Glomerular visceral epithelial cell (primary cell): Measurements from ENCODE around the gene GTF3C4.
"Not testable (repeated sequence)": the region's sequence is repeated elsewhere in the genome, so short reads cannot be mapped to it uniquely, and the experiment has no call there.

Experiments
- DNase-seq: peaks from one replicate; pipeline ENCODE4 v3.0.0-alpha.2; 2016; ENCODE audit errors: extremely low spot score

The GTF3C4 gene

DNA sequence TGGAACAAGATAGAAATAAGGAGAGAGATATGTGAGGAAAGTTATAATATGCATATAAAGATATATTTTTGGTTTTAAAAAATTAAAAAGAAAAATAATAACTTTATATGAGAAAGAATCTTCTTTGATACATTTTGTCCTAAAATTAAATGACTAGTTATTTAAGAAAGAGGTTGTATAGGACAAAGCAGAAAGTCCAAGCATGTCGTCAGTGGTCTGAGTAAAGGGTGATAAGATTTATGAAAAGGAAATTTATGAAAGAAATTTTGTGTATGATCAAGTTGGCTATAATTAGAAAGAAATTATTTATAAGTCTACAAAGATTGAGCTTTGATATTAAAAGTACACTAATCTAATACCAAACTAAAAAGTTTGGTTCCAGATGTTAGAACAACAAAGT lies 32.0 kb downstream of the GTF3C4 start:
- no peak for DNase-seq

DNA sequence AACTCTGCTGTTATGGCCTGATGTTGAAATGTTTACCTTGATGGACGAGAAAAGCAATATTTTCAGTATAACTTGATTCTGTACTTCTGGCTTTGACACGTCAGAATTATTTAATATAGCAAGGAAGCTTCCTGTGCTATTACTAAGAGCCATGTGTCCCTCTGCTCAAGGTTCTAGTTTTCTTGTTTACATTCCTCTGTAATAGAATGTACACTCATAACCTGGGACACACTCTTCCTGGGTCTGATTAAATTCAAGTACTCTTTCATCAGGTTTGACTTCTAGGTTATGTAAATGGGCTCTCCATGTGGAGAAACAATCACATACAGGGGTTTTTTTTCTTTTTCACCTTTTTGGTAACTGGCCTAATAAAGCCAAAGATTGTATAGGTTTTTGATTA lies 33.1 kb downstream of the GTF3C4 start:
- DNase-seq = no peak

DNA sequence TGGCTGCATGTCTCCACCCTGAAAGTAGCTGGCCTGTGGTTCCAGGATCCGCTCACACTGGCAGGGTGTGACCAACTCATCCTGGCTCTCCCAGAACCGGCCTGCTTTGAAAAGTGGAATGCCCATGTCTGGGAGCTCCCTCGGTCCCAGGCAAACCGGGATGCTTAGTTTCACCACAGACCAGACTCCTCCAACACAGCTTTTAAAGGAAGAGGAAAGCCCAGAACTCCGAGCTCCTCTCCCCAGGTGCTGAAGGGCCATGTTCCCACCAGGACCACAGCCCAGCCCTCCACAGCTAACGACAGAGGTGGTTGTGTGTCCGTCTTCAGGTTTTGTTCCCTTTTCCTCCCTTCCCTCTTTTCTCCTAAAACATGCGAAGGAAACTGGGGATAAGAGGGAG lies 38.0 kb downstream of the GTF3C4 start:
- no peak for DNase-seq

DNA sequence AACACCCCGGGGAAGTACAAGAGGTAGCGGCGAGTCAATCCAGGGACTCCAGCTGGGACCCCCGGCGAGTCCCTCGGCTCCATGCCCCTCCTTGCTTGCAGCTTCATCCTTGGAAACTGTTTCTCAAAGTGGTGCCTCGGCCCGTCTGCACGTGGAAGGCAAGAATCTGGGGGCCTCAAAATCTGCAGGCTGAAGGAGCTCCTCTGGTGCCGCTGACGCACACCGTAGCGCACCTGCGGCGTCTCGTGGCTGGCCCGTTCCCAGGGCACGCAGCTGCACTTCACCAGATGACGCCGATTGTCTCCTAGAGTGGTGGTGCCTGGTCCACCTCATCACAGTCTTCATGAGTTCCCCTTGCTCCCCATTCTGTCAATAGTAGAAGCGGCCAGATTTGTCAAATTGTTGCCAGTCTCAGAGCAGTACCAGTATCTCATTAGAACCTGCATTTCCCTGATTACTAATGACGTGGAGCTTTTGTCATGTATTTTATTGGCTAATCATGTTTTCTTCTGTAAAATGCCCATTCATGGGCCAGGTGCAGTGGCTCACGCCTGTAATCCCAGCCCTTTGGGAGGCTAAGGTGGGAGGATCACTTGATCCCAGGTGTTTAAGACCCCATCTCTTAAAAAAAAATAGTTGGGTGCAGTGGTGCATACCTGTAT lies 38.6 kb downstream of the GTF3C4 start:
- DNase-seq = no peak

DNA sequence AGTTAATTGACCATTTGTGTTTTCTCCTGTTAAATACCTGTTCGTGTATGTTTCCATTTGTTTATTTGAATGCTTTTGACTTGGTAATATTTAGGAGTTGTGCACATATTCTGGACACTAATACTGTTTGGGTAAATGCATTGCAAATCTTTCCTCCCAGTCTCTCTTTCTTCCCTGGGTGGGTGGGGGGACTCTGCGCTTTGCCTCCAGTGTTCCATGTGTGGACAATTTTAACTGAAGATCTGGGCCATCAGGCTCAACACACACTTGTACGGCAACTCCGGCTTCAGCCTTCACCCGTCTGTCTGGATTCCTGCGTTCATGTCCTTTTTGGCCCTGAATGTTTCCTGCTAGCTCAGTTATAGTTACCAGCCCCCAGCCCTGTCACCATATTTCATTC lies 40.1 kb downstream of the GTF3C4 start:
- DNase-seq = no peak

DNA sequence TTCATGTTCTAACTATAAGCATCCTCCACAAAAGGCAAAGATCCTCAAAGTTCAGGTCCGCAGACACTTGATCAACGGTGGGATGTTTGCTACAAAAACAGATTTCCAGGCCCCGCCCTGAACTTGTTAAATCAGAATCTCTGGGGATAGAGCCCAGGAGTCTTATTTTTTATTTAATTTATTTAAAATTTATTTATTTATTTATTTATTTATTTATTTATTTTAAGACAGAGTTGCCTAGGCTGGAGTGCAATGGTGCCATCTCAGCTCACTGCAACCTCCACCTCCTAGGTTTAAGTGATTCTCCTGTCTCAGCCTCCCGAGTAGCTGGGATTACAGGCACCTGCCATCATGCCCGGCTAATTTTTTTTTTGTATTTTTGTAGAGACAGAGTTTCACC lies 40.9 kb downstream of the GTF3C4 start:
- DNase-seq = not testable (repeated sequence)

DNA sequence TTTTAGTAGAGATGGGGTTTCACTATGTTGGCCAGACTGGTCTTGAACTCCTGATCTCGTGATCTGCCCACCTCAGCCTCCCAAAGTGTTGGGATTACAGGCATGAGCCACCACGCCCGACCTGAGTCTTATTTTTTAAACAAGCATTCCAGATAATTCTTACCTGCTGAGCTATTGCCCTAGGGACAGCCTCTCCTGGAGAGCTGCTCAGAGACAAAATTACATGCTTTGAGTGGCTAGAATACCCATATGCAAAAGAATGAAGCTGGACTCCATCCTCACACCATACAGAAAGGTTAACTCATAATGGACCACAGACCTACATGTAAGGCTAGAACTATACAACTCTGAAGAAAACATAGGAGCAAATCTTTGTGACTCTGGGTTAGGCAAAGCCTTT lies 41.6 kb downstream of the GTF3C4 start:
- DNase-seq = no peak

DNA sequence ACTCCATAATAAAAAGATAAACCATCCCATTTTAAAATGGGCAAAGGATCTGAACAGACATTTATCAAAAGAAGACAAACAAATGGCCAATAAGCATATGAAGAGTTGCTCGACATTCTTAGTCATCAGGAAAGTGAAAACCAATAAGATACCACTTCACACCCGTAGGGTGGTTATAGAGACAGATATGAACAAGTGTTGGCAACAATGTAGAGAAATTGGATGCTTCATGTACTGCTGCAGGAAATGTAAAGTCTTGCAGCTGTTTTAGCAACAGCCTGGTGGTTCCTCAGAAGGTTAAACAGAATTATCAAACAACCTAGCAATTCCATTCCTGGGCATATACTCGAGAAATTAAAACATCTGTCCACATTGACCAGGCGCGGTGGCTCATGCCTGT lies 42.5 kb downstream of the GTF3C4 start:
- no peak for DNase-seq

DNA sequence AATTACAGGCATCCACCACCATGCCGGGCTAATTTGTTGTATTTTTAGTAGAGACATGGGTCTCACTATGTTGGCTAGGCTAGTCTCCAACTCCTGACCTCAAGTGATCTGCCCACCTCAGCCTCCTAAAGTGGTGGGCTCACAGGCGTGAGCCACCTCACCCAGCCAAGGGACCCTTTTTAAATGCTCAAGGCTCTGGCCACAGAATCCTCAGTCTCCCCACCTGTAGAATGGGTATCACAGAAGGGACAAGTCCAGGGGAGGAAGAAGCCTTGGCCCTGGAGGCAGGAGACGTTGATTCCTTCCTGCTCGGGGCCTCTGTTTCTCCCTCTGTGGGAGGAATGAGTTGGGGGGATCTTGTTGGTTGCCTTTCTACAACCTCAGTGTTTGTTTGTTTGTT lies 45.7 kb downstream of the GTF3C4 start:
- DNase-seq = no peak

DNA sequence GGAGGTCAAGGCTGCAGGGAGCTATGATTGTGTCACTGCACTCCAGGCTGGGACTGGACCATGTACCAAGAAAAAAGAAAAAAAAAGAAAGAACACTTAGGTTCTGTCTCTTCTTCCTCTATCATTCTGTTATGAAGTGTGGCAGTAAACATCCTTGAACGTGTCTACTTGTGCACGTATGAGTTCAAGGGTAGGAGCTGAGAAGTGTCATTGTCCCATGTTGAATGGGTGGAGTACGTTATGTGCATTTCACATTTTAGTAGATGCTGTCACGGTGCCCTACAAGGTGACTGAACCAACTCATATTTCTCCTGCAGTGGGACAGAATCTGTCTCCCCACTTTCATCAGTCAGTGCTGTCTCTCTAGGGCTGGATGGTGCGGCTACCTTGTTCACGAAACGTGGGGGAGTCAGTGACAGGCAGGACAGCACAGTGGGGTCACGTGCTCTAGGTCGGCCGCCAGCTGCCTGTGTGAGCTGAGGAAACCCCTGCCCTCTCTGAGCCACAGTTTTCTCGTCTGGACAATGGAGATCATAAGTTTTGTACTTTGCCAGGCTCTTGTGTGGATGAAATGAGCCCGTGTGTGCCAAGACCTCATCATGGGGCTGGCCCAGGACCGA lies 47.2 kb downstream of the GTF3C4 start:
- no peak for DNase-seq

DNA sequence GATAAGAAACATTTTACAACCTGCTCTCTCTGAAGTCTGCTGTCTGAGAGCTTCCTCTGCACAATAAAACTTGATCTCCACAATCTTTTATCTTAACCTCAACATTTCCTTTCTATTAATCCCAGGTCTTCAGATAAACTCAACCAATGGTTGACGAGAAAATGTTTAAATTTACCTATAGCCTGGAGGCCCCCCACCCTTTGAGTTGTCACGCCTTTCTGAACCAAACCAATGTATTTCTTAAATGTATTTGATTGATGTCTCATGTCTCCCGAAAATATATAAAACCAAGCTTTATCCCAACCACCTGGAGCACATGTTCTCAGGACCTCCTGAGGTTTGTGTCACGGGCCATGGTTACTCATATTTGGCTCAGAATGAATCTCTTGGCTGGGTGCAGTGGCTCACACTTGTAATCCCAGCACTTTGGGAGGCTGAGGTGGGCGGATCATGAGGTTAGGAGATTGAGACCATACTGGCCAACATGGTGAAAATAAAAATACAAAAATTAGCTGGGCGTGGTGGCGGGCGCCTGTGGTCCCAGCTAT lies 48.2 kb downstream of the GTF3C4 start:
- DNase-seq = not testable (repeated sequence)

DNA sequence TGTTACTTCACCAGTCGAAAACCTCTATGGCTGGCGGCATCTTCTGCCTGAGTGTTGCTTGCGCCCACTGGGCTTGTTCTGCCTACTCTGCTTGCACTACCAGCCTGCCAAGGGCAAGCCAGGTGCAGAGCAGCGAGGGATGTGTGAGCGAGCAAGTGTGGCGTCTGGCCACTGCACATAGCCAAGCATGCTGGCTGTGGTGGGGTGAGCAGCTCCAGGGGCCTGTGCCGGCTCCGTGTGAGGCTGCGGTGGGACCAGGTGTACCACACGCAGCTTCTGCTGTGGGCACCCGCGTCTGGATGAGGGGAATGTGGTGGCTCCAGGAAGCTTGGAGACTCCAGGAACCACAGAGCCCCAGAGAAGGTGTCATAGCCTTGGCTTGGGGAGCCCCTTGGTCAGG lies 51.4 kb downstream of the GTF3C4 start:
- no peak for DNase-seq

DNA sequence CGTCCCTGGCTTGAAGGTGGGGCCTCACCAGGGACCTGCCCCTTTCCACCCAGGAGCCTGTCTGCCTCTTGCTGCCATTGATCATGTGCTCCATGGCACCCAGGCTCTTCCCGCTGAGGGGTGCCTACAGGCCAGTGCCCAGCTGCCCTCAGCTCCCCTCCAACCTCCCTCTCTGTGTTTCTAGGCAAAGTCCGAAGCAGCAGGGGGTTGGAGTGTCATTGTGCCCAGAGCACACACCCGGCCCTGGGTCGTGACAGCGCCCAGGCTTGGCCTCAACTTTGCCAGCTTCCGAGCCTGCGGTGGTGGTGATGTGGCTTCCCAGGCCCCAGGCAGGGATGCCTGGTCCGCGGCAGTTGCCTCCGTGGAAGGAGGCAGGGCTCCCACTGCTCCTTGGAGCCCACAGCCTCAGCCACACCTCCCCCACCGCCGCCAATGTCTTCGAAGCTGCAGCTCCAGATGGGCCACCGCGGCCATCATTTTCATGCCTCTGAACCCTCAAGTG lies 52.4 kb downstream of the GTF3C4 start:
- no peak for DNase-seq

DNA sequence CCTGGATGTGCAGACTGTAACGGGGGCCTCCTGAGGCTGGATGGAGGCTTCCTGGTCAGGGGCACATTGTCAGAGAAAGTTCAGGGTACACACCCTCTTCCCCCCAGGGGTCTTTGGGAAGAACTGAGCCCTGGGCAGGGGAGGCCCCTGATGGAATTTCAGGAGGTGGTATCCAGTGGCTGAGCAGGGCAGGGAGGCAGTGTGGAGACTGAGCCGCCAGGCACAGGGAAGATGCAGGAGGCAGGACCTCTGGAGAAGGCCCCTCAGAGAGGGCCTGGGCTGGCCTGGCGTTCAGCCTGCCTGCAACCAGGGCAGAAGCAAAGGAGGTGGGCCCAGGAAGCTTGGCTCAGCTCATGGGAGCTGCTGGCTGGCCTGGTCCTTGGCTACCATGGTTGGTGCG lies 53.5 kb downstream of the GTF3C4 start:
- no peak for DNase-seq

DNA sequence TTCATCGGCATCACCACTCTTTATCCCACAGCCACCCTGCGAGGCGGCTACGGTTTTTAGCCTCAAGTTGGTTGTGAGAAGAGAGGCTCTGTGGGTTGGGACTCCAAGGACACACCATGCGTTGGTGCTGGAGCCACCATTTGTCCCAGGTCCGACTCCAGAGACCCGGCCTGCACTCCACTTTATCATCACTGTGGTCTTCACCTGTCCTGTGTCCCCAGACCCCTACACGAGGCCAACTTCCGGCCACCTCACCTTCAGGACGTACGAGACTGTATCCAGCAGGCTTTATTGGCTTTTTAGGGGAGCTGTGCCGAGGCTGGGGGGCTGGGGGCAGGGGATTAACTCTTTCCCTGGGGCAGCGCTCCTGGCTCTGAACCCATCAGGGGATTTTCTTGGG lies 55.0 kb downstream of the GTF3C4 start:
- DNase-seq = no peak

DNA sequence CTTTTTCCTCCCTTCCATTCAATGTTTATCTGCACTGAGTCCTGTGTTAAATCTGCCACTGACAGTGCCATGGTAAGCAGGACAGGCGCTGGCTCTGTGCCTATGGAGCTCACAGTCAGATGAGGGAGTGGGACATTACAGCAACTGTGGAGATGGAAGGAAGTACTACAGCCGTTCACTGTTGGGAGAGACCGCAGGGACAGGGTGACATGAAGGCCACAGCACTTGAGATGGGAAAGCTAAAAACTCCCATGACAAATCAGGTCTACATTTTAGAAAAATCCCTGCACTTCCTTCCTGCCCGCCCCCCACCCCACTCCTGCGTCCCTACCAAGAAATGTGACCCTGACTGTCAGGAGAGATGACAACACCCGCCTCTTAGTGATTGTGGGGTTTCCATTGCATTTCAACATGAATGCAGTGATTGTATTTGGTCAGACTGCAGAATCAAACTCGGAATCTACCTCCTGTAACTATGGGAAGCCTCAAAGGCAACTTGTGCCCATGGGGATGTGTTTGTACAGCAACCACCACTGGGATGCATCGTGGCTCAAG lies 56.4 kb downstream of the GTF3C4 start:
- no peak for DNase-seq

DNA sequence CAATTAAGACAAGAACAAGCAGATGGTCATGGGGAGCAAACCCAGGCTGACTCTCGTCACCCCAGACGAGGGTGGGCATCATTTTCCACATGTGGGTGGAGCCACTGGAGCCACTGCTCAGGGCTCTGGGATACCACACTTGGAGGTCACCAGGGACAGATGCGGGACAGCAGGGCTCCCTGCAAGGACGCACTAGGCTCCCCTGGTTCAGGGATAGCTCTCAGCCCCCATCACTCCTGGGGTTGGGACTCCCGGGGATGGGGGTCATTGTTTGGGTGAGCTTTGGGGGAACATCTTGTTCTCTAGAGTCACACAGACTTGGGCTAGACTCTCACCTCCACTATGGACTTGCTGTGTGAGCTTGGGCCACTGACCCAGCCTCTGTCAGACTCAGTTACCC lies 57.8 kb downstream of the GTF3C4 start:
- DNase-seq = no peak

DNA sequence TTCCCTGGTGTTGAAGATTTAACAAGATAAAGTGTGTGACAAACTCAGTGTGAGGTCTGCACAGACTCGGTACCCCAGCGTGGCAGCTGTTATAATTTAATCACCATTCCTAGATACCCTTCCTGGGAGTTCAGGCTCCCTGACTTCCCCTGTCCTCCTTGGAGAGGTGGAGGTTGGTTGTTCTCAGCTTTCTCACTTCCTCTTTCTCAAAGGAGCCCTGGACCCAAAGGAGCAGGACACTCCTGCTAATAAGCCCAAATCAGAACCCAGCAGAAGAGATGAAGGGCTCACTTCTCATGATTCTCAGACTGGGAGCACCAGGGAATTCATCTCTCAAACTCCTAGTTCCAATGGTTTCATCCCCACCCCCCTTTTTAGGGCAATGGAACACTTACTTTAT lies 58.2 kb downstream of the GTF3C4 start:
- no peak for DNase-seq

DNA sequence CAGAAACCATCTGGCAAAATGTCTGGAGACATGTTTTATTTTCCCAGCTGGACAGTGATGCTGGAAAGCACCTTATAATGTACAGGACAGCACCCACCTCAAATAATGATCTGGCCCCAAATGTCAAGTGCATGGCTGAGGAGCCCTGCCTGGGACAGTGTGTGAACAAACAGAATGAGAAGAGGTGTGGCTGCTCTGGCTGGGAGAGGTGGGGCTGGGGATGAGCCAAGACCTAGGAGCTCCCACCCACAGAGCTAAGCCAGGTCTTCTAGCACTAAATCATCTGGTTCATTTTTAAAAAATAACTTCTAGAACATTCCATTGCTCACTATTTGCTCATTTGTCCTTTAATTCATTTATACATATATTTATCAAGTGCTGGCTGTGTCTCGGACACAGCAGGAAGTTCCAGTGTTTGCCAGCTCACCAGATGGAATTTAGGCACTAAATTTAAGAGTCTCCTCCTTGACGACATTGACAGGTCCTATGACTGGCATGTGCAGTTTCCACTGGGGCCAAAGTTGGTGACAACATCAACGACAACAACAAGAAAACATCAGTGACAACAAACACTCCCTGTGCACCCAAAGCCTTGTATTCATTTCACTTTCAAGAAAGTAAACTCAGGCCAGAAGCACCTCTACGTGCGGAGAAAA lies 59.1 kb downstream of the GTF3C4 start:
- no peak for DNase-seq

DNA sequence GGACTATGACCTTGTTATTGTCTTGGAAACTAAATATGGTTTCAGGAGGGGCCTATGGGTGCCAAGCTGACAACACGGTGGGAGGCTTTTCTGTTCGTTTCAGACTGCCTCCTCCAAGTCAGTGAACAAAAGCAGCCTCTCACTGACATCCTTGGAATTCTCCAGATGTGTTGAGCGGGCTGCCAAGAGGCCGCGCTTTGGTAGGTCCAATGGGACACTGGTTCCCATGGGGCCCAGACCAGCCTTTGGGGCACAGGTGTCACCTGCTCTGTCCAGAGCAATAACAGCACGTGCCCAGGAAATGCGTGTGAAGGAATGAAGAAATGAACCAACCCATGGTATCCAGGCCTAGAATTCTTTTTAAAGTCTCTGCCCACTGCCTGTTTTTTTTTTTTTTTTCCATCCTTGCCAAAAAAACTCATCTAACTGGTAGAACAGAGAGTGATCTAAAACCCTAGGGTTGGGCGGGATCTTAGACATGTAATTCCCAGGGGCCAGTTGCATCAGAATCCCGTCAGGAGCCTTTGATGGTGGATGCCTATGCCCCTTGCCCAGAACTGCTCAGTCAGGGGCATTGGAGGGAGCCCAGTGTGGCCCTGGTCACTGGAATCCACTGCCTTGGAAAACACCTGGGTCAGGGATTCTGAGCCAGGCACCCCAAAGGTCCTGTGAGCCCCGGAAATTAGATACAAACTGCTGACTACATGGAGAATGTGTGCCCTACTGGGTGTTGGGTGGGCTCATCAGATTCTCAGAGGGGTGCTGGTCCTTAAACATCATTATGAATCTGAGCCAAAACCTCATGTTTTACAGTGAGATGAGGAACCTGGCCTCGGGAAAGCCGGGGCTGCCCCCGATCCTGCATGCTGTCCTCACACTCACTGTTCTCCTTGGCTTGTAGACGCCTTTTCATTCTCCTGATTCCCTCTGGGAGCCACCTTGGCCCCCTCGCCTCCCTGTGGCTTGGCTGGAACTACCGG lies 60.1 kb downstream of the GTF3C4 start:
- no peak for DNase-seq

DNA sequence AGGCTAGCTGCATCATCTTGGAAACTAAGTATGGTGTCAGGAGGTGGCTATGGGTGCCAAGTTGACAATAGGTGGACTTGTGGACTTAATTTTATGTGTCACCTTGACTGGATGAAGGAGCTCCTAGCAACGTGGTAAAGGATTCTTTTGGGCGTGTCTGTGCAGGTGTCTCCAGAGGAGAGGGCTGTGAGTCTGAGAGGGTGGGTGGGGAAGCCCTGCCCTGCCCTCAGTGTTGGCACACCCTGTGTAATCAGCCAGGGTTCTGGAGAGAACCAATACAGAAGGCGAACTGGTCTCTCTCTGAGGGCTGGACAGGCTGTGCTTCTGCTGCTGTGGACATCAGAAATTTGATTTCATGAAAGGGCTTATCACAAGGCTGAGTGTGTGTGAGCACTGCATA lies 61.0 kb downstream of the GTF3C4 start:
- no peak for DNase-seq
